CD4-positive, CD25-positive, alpha-beta regulatory T cell (primary cell): ENCODE measurements around the gene GAL. TPM values are rescaled to one million over a fixed set of nuclear protein-coding genes. Genes with fewer than 3 reads are reported as not detected.

Experiments
- ATAC-seq, 2 donors: fragments of 150-1000 bp; cut with Tn5 transposase; one replicate each; pipeline ENCODE4 v1.10.0; 2021; ENCODE audit warnings: low read depth in 2 of 2, moderate number of reproducible peaks in 2 of 2, moderate library complexity in 1 of 2
- DNase-seq, 3 donors: peaks; one replicate each; pipeline versions ENCODE4 v3.0.0 to v3.0.0-alpha.2; 2012 to 2022; ENCODE audit warnings: mixed read lengths in 1 of 3
- H3K27ac ChIP-seq: one replicate; pipeline ENCODE4 v1.7.0; 2013; ENCODE audit warnings: mild to moderate bottlenecking, low read length; ENCODE audit not compliant: insufficient read depth, poor library complexity, severe bottlenecking
- H3K27me3 ChIP-seq: one replicate; pipeline ENCODE4 v1.7.0; 2013; ENCODE audit warnings: low read length; ENCODE audit not compliant: control insufficient read depth, insufficient read depth
- H3K36me3 ChIP-seq: one replicate; pipeline ENCODE4 v1.7.0; 2013; ENCODE audit warnings: mild to moderate bottlenecking, low read length, moderate library complexity; ENCODE audit not compliant: control insufficient read depth, insufficient read depth
- H3K4me1 ChIP-seq: 2 replicates; pipeline ENCODE4 v1.7.0; 2013; ENCODE audit warnings: mild to moderate bottlenecking, low read length; ENCODE audit not compliant: insufficient read depth, control insufficient read depth, poor library complexity, severe bottlenecking
- H3K4me3 ChIP-seq: one replicate; pipeline ENCODE4 v1.7.0; 2013; ENCODE audit warnings: low read depth, mild to moderate bottlenecking, low read length, moderate library complexity
- H3K9me3 ChIP-seq, 2 experiments: 1 replicate in 1 of 2; 2 replicates in 1 of 2; pipeline ENCODE4 v1.7.0; 2013; ENCODE audit warnings: low read length in 2 of 2, mild to moderate bottlenecking in 1 of 2, moderate library complexity in 1 of 2; ENCODE audit not compliant: control insufficient read depth in 2 of 2
- H3K27ac Mint-ChIP-seq, 3 donors: one replicate each; pipeline ENCODE4 v1.8.0; 2020 to 2022; ENCODE audit warnings: mild to moderate bottlenecking in 3 of 3, mixed read lengths in 3 of 3, moderate library complexity in 2 of 3
- H3K27me3 Mint-ChIP-seq: one replicate; pipeline ENCODE4 v1.8.0; 2022; ENCODE audit warnings: mild to moderate bottlenecking, mixed read lengths
- H3K36me3 Mint-ChIP-seq: one replicate; pipeline ENCODE4 v1.8.0; 2020; ENCODE audit warnings: mixed read lengths
- H3K4me1 Mint-ChIP-seq, 4 donors: one replicate each; pipeline ENCODE4 v1.8.0; 2020 to 2022; ENCODE audit warnings: mixed read lengths in 4 of 4, mild to moderate bottlenecking in 1 of 4
- H3K4me3 Mint-ChIP-seq, 4 donors: one replicate each; pipeline ENCODE4 v1.8.0; 2020 to 2022; ENCODE audit warnings: mild to moderate bottlenecking in 4 of 4, mixed read lengths in 4 of 4, moderate library complexity in 3 of 4
- H3K9me3 Mint-ChIP-seq, 7 donors: one replicate each; pipeline ENCODE4 v1.8.0; 2020 to 2022; ENCODE audit warnings: mixed read lengths in 7 of 7, mild to moderate bottlenecking in 3 of 7, moderate library complexity in 2 of 7
- polyA plus RNA-seq, 4 donors: library from polyadenylated mRNA; unstranded; fragments of 300-500 nt; fragmentation: Illumina TruSeq; gene quantifications; one replicate each; pipeline ENCODE4 v1.2.3, GENCODE V29; 2021
- total RNA-seq: library from RNA; stranded (reverse); gene quantifications from one replicate; pipeline ENCODE4 v1.2.3, GENCODE V29; 2022

GAL gene
- total and polyA plus RNA-seq, 5 donors from 2014 or later, result not detected

GRCh38 chr11:68727783-68728182 is 43.4 kb downstream of the GAL start:
- H3K9me3 ChIP-seq, result no peaks in the 10 kb centered on the region
- no peak for ATAC-seq
- no peaks in the 10 kb centered on the region for H3K27me3 ChIP-seq
- Mint-ChIP-seq H3K27me3 (no peaks in the 10 kb centered on the region), H3K27ac (no peak overlapping the region), H3K4me3 (no peak overlapping the region), H3K4me1 (no peaks in the 10 kb centered on the region), H3K36me3 (peaks cover 9% of the 10 kb centered on the region), H3K9me3 (no peaks in the 10 kb centered on the region)
- DNase-seq, result no peak
- no peaks in the 10 kb centered on the region for H3K4me1 ChIP-seq
- H3K4me3 ChIP-seq, result no peak overlapping the region
- H3K36me3 ChIP-seq, result no peaks in the 10 kb centered on the region
- H3K27ac ChIP-seq, result no peak overlapping the region

DNA sequence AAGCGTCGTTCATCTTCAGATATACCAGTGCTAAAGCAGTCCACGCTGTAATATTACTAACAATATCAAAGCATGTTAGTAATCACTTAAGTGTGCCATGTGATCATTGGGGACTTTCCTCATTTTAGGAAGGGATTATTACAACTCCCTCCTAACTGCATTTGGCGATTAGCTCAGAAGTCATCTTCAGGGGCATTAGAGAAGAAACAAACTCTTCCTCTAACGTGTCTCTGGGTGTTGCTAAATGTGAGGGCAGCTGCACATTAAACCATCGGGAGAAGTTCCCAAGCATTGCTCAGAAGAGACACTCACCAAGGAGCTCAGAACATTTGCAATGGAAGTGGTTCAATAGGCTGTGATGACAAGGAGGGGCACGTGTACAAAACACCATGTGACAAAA is 49.8 kb downstream of the GAL start:
- H3K27me3 Mint-ChIP-seq, result no peaks in the 10 kb centered on the region
- DNase-seq (no peak), ATAC-seq (no peak)
- no peak overlapping the region for H3K4me3 Mint-ChIP-seq
- Histone ChIP-seq H3K4me3 (no peak overlapping the region), H3K27ac (no peak overlapping the region), H3K9me3 (no peaks in the 10 kb centered on the region), H3K4me1 (no peaks in the 10 kb centered on the region), H3K27me3 (no peaks in the 10 kb centered on the region), H3K36me3 (peaks cover 12% of the 10 kb centered on the region)
- H3K4me1 Mint-ChIP-seq, result peaks cover 0 to 4% (median 0%) of the 10 kb centered on the region in 4 donors
- H3K36me3 Mint-ChIP-seq, result peaks cover 17% of the 10 kb centered on the region
- peak overlapping the region in 1 of 3 donors; percentile 76 for H3K27ac Mint-ChIP-seq
- peaks cover 0 to 2% (median 0%) of the 10 kb centered on the region in 7 donors for H3K9me3 Mint-ChIP-seq

GRCh38 chr11:68735125-68735524 is 50.8 kb downstream of the GAL start:
- Histone ChIP-seq H3K36me3 (peaks cover 12% of the 10 kb centered on the region), H3K27me3 (no peaks in the 10 kb centered on the region), H3K4me3 (no peak overlapping the region), H3K9me3 (no peaks in the 10 kb centered on the region), H3K4me1 (no peaks in the 10 kb centered on the region), H3K27ac (no peak overlapping the region)
- Mint-ChIP-seq H3K27ac (no peak overlapping the region), H3K27me3 (no peaks in the 10 kb centered on the region), H3K4me3 (no peak overlapping the region), H3K36me3 (peaks cover 17% of the 10 kb centered on the region), H3K9me3 (peaks cover 0 to 2% (median 0%) of the 10 kb centered on the region in 7 donors), H3K4me1 (peaks cover 0 to 4% (median 0%) of the 10 kb centered on the region in 4 donors)
- DNase-seq (no peak), ATAC-seq (no peak)

GRCh38 chr11:68735646-68736045 is 51.3 kb downstream of the GAL start:
- no peak for DNase-seq
- no peak overlapping the region for H3K27ac Mint-ChIP-seq
- H3K27me3 ChIP-seq, result no peaks in the 10 kb centered on the region
- peaks cover 12% of the 10 kb centered on the region for H3K36me3 ChIP-seq
- H3K4me1 ChIP-seq, result no peaks in the 10 kb centered on the region
- H3K4me3 Mint-ChIP-seq, result no peak overlapping the region
- H3K9me3 ChIP-seq, result no peaks in the 10 kb centered on the region
- H3K4me3 ChIP-seq, result no peak overlapping the region
- peaks cover 0 to 2% (median 0%) of the 10 kb centered on the region in 7 donors for H3K9me3 Mint-ChIP-seq
- H3K27me3 Mint-ChIP-seq, result no peaks in the 10 kb centered on the region
- peaks cover 0 to 4% (median 0%) of the 10 kb centered on the region in 4 donors for H3K4me1 Mint-ChIP-seq
- ATAC-seq, result no peak
- H3K27ac ChIP-seq, result no peak overlapping the region
- H3K36me3 Mint-ChIP-seq, result peaks cover 17% of the 10 kb centered on the region

Other genes starting within 250 kb of the GAL start
- 172 TPM for gene PPP6R3, start 223.8 kb upstream of the GAL start, total RNA-seq
- gene PPP6R3, start 223.8 kb upstream of the GAL start, polyA plus RNA-seq, result 10 to 100 TPM; 46.7 to 54.5 (median 50.3) TPM
- 6.4 TPM for gene TESMIN, start 67.0 kb downstream of the GAL start, total RNA-seq
- gene TESMIN, start 67.0 kb downstream of the GAL start, polyA plus RNA-seq, result 1 to 10 TPM; 3.0 to 8.0 (median 5.0) TPM
- 16.7 TPM for gene CPT1A, start 157.4 kb downstream of the GAL start, total RNA-seq
- gene CPT1A, start 157.4 kb downstream of the GAL start, polyA plus RNA-seq, result 1 to 10 TPM in 3 of 4 donors, under 1 TPM in 1; 0.32 to 4.5 (median 3.1) TPM
- 40.7 TPM for gene MRPL21, start 219.3 kb downstream of the GAL start, total RNA-seq
- 100 to 1,000 TPM; 114 to 137 (median 132) TPM for gene MRPL21, start 219.3 kb downstream of the GAL start, polyA plus RNA-seq
- 47.5 TPM for gene IGHMBP2, start 219.3 kb downstream of the GAL start, total RNA-seq
- 1 to 10 TPM; 5.4 to 8.2 (median 7.2) TPM for gene IGHMBP2, start 219.3 kb downstream of the GAL start, polyA plus RNA-seq